Measurements from ENCODE around the gene CREB5. TPM values are rescaled to one million over a fixed set of nuclear protein-coding genes. Genes with fewer than 3 reads are reported as not detected.
A peak's percentile ranks its signal among the peaks of the same experiment; 100 is the strongest.

The CREB5 gene
- total RNA-seq, 1 experiment from 2014 or later: 40.5 TPM

- Mint-ChIP-seq H3K4me1 (ENCODE audit: insufficient read depth, unreplicated experiment) (peaks cover 14% of the 10 kb centered on the region), H3K27me3 (ENCODE audit: insufficient read depth, unreplicated experiment) (no peaks in the 10 kb centered on the region), H3K36me3 (ENCODE audit: insufficient read depth, unreplicated experiment) (no peaks in the 10 kb centered on the region), H3K9me3 (ENCODE audit: unreplicated experiment) (no peaks in the 10 kb centered on the region), H3K27ac (ENCODE audit: low read depth, unreplicated experiment) (no peak overlapping the region), H3K4me3 (ENCODE audit: unreplicated experiment) (no peak overlapping the region)
- BruUV-seq (replicated peaks): no TSS peak
- ChIA-PET POLR2A (no interaction called here), CTCF (no interaction called here)
- intact Hi-C loops (cut with micrococcal nuclease): no loop called here
- no peak for TF ChIP-seq CTCF (IDR thresholded peaks at IDR 0.05; ENCODE audit: unreplicated experiment)
- peak; percentile 79 for DNase-seq (ENCODE audit: unreplicated experiment)
These were observed 356.3 kb downstream of the CREB5 start for GRCh38 chr7:28768577-28769147.

GRCh38 chr7:28771906-28772622, 359.7 kb downstream of the CREB5 start:
- no TSS peak for BruUV-seq (replicated peaks)

GRCh38 chr7:28773423-28774145, 361.3 kb downstream of the CREB5 start:
- Mint-ChIP-seq H3K36me3 (ENCODE audit: insufficient read depth, unreplicated experiment) (no peaks in the 10 kb centered on the region), H3K27ac (ENCODE audit: low read depth, unreplicated experiment) (no peak overlapping the region), H3K4me1 (ENCODE audit: insufficient read depth, unreplicated experiment) (peaks cover 7% of the 10 kb centered on the region), H3K27me3 (ENCODE audit: insufficient read depth, unreplicated experiment) (no peaks in the 10 kb centered on the region), H3K4me3 (ENCODE audit: unreplicated experiment) (no peak overlapping the region), H3K9me3 (ENCODE audit: unreplicated experiment) (no peaks in the 10 kb centered on the region)
- intact Hi-C loops (cut with micrococcal nuclease): no loop called here
- BruUV-seq (replicated peaks): no TSS peak
- POLR2A ChIA-PET: interaction anchor here (0.5 to 1.0 kb wide), 2 partner anchors 38 to 82 kb away, joined by 3 read pairs; no protein-coding TSS in a partner anchor
- TF ChIP-seq CTCF (IDR thresholded peaks at IDR 0.05; ENCODE audit: unreplicated experiment): no peak
- CTCF ChIA-PET: interaction anchor here (0.6 to 1.1 kb wide), 3 partner anchors 19 to 237 kb away, joined by 3 to 4 read pairs (median 3); no protein-coding TSS in a partner anchor
- no peak for DNase-seq (ENCODE audit: unreplicated experiment)

More at GRCh38 chr7:28771906-28772622, 359.7 kb downstream of the CREB5 start:
- Mint-ChIP-seq H3K4me1 (ENCODE audit: insufficient read depth, unreplicated experiment) (peaks cover 14% of the 10 kb centered on the region), H3K36me3 (ENCODE audit: insufficient read depth, unreplicated experiment) (no peaks in the 10 kb centered on the region), H3K4me3 (ENCODE audit: unreplicated experiment) (no peak overlapping the region), H3K27me3 (ENCODE audit: insufficient read depth, unreplicated experiment) (no peaks in the 10 kb centered on the region), H3K27ac (ENCODE audit: low read depth, unreplicated experiment) (no peak overlapping the region), H3K9me3 (ENCODE audit: unreplicated experiment) (no peaks in the 10 kb centered on the region)
- CTCF ChIA-PET: no interaction called here
- intact Hi-C loops (cut with micrococcal nuclease): no loop called here
- no peak for DNase-seq (ENCODE audit: unreplicated experiment)
- no peak for TF ChIP-seq CTCF (IDR thresholded peaks at IDR 0.05; ENCODE audit: unreplicated experiment)
- POLR2A ChIA-PET: no interaction called here

DNA sequence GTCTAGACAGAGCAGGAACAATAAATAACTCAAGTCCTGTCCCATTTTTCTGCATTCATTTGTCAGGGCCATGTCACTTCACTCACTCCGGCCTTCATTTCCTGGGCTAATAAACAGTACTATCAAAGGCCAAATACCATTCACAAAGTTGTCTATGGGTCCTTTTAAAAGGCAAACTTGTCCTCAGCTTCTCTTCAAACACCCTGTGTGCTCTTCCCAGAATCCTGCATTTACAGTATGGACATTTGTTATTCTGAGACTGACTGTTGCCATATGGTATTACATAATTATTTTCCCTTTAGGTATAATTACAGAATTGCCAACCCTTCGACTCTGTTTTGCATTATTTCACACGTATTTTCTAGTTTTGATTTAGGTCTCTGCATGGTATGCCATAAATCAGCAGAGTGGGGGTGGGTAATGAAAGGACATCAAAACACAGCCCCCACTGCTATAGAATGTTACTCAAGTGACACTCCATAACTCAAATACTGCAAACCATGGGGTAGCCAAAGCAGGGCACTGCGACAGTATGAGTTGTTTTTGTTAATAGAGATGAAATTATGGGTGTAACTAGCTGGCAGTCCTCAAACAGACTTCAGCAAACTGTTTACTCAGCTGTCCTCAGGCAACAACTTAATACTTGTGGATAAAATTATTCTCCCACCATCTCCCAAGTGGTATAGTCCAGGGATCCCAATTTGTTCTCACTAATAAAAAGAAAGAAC, 362.1 kb downstream of the CREB5 start:
- Mint-ChIP-seq H3K9me3 (ENCODE audit: unreplicated experiment) (no peaks in the 10 kb centered on the region), H3K4me1 (ENCODE audit: insufficient read depth, unreplicated experiment) (peaks cover 13% of the 10 kb centered on the region), H3K36me3 (ENCODE audit: insufficient read depth, unreplicated experiment) (no peaks in the 10 kb centered on the region), H3K27ac (ENCODE audit: low read depth, unreplicated experiment) (no peak overlapping the region), H3K4me3 (ENCODE audit: unreplicated experiment) (no peak overlapping the region), H3K27me3 (ENCODE audit: insufficient read depth, unreplicated experiment) (no peaks in the 10 kb centered on the region)
- ChIA-PET CTCF (no interaction called here), POLR2A (interaction anchor here (0.5 to 1.0 kb wide), 2 partner anchors 38 to 81 kb away, joined by 3 read pairs; no protein-coding TSS in a partner anchor)
- intact Hi-C loops (cut with micrococcal nuclease): no loop called here
- no peak for TF ChIP-seq CTCF (IDR thresholded peaks at IDR 0.05; ENCODE audit: unreplicated experiment)
- no peak for DNase-seq (ENCODE audit: unreplicated experiment)
- no TSS peak for BruUV-seq (replicated peaks)
